Measurements from ENCODE around the gene RCAN2.

RCAN2 gene

GRCh38 chr6:46204880-46205650 lies 286.2 kb downstream of the RCAN2 start:
- no peak for DNase-seq

DNA sequence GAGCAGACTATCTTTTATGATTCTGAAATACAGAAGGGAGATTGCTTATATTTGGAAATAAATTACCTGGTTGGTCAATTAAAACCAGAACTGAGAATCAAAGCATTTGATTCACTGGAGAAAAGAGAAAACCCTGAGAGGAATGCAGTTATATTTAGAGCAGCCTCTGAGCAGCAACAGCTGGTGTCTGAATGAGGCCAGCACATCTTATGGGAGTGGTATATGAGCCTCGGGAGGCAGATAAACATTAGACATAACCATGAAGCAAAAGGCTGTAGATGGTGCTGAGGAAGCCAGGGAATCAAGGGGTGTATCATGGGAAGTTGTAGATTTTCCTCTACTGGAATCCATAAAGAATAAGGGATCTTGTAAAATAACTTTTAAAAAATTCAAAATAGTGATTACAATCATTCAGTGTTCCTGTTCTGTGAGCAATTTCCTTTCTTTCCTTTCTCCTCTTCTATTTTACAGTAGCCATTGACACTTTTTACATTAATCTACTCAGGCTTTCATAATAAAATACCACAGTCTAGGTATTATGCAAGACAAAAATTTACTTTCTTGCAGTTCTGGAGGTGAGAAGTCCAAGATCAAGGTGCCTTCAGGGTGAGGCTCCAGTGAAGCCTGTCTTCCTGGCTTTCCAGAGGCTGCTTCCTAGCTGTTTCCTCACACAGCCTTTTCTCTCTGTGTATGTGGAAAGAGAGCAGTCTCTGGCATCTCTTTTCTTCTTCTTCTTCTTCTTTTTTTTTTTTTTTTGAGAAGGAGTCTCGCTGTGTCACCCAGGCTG lies 287.7 kb downstream of the RCAN2 start:
- no peak for DNase-seq

DNA sequence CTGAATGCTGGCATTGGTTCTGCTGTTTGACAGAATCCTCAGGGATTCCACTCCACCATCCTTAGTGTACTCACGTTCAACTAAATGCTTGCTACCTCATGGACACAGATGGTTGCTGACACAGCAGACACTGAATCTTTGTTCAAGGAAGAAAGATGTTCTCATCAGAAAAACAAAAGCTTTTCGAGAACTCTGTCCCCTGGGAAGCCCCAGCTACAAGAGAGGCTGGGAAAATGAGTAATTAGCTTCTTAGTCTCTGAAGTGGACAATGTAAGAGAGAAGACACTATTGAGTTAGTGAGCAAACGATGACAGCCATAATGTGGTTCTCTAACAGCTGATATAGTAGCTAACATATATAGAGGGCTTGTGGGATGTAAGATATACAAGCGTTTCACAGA lies 289.5 kb downstream of the RCAN2 start:
- DNase-seq: no peak

DNA sequence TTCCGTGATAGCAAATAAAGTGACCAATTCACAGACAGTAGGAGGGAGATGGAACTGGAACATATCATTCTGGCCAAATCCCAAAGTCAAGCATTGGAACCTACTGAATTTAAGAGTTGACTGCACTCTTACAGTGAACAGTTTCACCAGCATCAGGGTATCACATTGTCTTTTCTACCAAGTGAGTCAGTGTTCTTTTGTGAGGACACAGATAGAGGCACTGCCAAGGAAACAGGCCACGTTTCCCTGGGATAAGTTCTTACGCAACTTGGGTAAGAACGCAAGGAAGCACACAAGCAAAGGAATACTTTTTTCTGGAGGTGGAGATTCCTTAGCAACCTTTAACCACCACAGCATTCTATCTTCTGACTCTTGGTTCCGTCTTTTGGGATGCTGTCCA lies 291.9 kb downstream of the RCAN2 start:
- peak; percentile 36 for DNase-seq

DNA sequence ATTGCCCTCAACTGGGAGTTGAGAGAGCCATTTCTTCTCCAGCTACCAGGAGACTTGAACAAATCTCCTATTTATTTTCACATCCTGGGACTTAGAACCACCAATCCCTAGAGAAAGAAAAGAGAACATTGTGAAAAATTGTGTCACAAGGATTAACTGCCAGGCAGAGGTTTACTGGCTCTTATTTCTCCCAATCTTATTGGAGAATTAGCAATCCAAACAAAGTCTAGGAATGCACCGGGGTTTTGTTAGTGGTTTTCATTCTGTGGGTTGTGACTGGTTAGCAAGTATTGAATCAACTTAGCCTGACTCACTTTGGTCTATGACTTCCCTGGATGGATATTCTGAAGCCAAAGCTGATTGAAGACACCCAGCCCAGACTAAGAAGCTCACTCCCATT lies 299.3 kb downstream of the RCAN2 start:
- peak; percentile 42 for DNase-seq

DNA sequence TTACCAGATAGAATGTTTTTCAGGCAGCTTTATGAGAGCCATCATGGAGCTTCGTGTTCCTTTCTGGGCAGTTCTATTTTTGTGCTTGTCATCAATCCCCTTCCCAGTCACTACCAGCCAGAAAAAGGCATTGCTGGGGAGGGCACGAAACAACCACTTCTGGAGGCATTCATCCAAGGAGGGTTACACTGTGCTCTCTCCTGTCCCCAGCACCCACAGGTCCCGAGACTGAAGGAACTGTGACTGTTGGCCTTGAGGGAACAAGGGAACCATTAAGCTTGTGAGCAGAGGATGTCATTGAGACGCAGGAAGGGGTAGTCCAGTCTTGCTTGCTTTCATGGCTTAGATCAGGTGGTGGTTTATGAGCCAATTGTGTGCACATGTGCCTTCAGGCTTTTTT lies 300.4 kb downstream of the RCAN2 start:
- no peak for DNase-seq

- no peak for DNase-seq
These were observed 301.5 kb downstream of the RCAN2 start for GRCh38 chr6:46189726-46190125.

DNA sequence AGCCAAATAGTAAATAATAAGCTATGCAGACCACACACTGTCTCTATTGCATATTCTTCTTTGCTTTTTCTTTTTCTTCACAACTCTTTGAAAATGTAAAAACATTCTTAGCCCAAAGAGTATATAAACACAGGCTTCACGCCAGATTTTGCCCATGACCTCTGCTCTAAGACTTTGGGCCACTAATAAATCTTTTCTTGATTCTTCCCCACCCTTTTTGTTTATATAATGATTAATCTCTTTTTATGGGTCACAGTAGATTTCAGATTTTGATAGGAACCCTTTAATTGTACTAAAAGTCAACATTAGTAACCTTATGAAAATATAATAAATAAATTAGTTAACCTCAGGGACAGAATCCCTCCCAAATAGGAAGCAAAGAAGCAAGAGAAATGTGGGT lies 304.7 kb downstream of the RCAN2 start:
- no peak for DNase-seq

- peak; percentile 78 for DNase-seq
These were observed 307.1 kb downstream of the RCAN2 start for GRCh38 chr6:46184114-46184513.

DNA sequence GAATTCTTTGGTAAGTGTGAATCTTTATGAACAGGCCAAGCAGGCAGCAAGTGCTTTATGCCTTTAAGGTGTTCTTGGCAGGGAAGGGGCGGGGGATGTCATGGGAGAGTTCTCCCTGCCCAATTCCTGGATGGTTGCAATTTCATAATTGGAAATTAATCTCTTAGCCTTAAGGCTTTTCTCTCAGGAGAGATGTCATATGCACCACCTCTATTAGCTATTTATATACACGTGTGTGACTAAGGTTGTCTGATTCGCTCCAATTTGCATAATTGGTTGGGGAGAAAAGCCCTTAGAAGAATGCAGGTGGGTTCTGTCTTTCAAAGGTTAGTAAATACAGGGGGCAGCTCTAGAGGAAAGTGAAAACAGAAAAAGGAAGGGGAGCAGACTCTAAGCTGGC lies 315.3 kb downstream of the RCAN2 start:
- DNase-seq: no peak

DNA sequence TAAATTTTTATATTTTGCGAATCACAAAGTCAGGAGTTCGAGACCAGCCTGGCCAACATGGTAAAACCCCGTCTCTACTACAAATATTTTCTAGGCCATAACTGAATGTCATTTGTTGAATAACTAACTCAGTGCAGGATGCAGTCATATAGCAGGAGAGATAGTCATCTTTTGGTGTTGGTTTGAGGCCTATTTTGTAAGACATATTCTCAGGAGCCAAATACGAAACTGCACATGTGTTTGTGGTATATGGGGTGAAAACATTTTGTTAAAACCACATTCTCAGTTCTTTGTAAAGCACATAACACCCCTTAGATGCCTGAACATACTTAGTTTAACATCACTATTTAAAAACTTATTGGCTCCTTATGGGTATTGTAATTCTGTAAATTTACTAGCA lies 315.8 kb downstream of the RCAN2 start:
- no peak for DNase-seq

- DNase-seq: no peak
These were observed 316.3 kb downstream of the RCAN2 start for GRCh38 chr6:46174904-46175303.

DNA sequence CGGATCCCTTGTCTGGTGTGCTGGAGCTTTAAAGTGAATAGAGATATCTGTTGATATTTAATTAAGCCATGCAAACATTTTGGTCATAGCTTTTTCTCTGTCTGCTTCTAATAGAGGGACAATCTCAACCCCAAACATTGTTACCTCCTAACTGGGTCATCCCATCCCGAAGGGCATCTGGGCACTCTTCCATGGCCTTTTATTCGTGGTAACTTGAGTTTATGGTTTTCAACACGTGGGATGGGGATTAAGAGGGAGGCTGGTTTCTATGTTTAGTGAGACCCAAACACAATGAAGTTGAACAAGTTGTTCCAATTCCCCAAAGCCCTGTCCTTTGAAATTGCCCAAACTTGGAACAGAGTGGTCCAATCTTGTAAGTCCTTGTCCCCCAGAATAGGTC lies 319.1 kb downstream of the RCAN2 start:
- no peak for DNase-seq

Measured in NCI-H226 (cell line).